GM23338 (cell line): ENCODE results near the gene HRAS. TPM values are rescaled to one million over a fixed set of nuclear protein-coding genes. Genes with fewer than 3 reads are reported as not detected.

ENCODE experiments used
- ATAC-seq: fragments of 200-7000 bp; cut with Tn5 transposase; 3 replicates; pipeline ENCODE4 v1.9.1; 2020
- DNase-seq: peaks from one replicate; pipeline ENCODE4 v3.0.0-alpha.2; 2015; ENCODE audit warnings: low spot score
- H2AFZ ChIP-seq: fragments of 200-600 bp; sonication (generic); 2 replicates; pipeline ENCODE4 v1.8.0; 2016; ENCODE audit warnings: antibody characterized with exemption, mild to moderate bottlenecking, moderate library complexity
- H3F3A ChIP-seq: fragments of 200-600 bp; sonication (generic); replicated peaks from 2 replicates; pipeline ENCODE4 v1.8.0; 2017; ENCODE audit warnings: antibody characterized with exemption, mixed run types, low read depth
- H3K27ac ChIP-seq: fragments of 200-600 bp; sonication (generic); 2 replicates; pipeline ENCODE4 v1.6.1; 2016; ENCODE audit warnings: low read depth
- H3K27me3 ChIP-seq: fragments of 200-600 bp; sonication (generic); 2 replicates; pipeline ENCODE4 v1.8.0; 2016; ENCODE audit warnings: mild to moderate bottlenecking, mixed run types, moderate library complexity; ENCODE audit not compliant: insufficient read depth
- H3K36me3 ChIP-seq: fragments of 200-600 bp; sonication (generic); 2 replicates; pipeline ENCODE4 v1.8.0; 2016; ENCODE audit warnings: mild to moderate bottlenecking; ENCODE audit not compliant: insufficient read depth
- H3K4me1 ChIP-seq: fragments of 200-600 bp; sonication (generic); 2 replicates; pipeline ENCODE4 v1.8.0; 2016; ENCODE audit warnings: mild to moderate bottlenecking, moderate library complexity; ENCODE audit not compliant: insufficient read depth
- H3K4me2 ChIP-seq: fragments of 200-600 bp; sonication (generic); 2 replicates; pipeline ENCODE4 v1.7.1; 2017; ENCODE audit warnings: mixed run types
- H3K4me3 ChIP-seq: fragments of 200-600 bp; sonication (generic); 2 replicates; pipeline ENCODE4 v1.6.1; 2016; ENCODE audit warnings: mixed run types
- H3K79me2 ChIP-seq: fragments of 200-600 bp; sonication (generic); replicated peaks from 2 replicates; pipeline ENCODE4 v1.8.0; 2017; ENCODE audit warnings: mild to moderate bottlenecking; ENCODE audit not compliant: insufficient read depth
- H3K9me2 ChIP-seq: fragments of 200-600 bp; sonication (generic); 2 replicates; pipeline ENCODE4 v1.8.0; 2017; ENCODE audit not compliant: insufficient read depth
- H4K20me1 ChIP-seq: fragments of 200-600 bp; sonication (generic); replicated peaks from 2 replicates; pipeline ENCODE4 v1.8.0; 2017; ENCODE audit warnings: mild to moderate bottlenecking; ENCODE audit not compliant: insufficient read depth
- H3K27ac Mint-ChIP-seq: 2 replicates; pipeline ENCODE4 v1.8.0; 2020; ENCODE audit warnings: inconsistent platforms, mild to moderate bottlenecking, moderate library complexity, mixed read lengths
- H3K27me3 Mint-ChIP-seq: 3 replicates; pipeline ENCODE4 v1.8.0; 2022; ENCODE audit warnings: low read depth, mild to moderate bottlenecking, moderate library complexity, mixed read lengths, inconsistent platforms; ENCODE audit not compliant: insufficient read depth, poor library complexity
- H3K36me3 Mint-ChIP-seq: 3 replicates; pipeline ENCODE4 v1.8.0; 2021; ENCODE audit warnings: low read depth, mild to moderate bottlenecking, inconsistent platforms, moderate library complexity, mixed read lengths
- H3K4me1 Mint-ChIP-seq: 3 replicates; pipeline ENCODE4 v1.8.0; 2020; ENCODE audit warnings: mild to moderate bottlenecking, inconsistent platforms, mixed read lengths
- H3K4me3 Mint-ChIP-seq: 3 replicates; pipeline ENCODE4 v1.8.0; 2021; ENCODE audit warnings: moderate library complexity, mild to moderate bottlenecking, inconsistent platforms, mixed read lengths
- H3K9me3 Mint-ChIP-seq: 3 replicates; pipeline ENCODE4 v1.8.0; 2020; ENCODE audit warnings: moderate library complexity, mild to moderate bottlenecking, inconsistent platforms, mixed read lengths
- CREB1 ChIP-seq: fragments of 250-450 bp; sonication (Bioruptor Pico); IDR thresholded peaks from 2 replicates; pipeline ENCODE4 v1.5.0; 2020; ENCODE audit warnings: low read depth, mild to moderate bottlenecking, moderate library complexity
- EZH2 ChIP-seq: fragments of 200-600 bp; sonication (generic); IDR thresholded peaks from one replicate; pipeline ENCODE4 v1.8.0; 2017; ENCODE audit warnings: antibody characterized with exemption, mild to moderate bottlenecking, low read depth; ENCODE audit not compliant: unreplicated experiment
- EZH2phosphoT487 ChIP-seq: fragments of 200-600 bp; sonication (generic); IDR thresholded peaks from one replicate; pipeline ENCODE4 v1.8.1; 2018; ENCODE audit warnings: antibody characterized with exemption; ENCODE audit not compliant: unreplicated experiment
- JUNB ChIP-seq: IDR thresholded peaks from one replicate; pipeline ENCODE4 v1.6.1; 2016; ENCODE audit warnings: antibody characterized with exemption; ENCODE audit not compliant: unreplicated experiment
- NANOG ChIP-seq: IDR thresholded peaks from 2 replicates; pipeline ENCODE4 v1.6.1; 2016; ENCODE audit warnings: antibody characterized with exemption, borderline replicate concordance
- REST ChIP-seq: IDR thresholded peaks from one replicate; pipeline ENCODE4 v1.6.1; 2018; ENCODE audit warnings: antibody characterized with exemption; ENCODE audit not compliant: unreplicated experiment
- STAT1 ChIP-seq: IDR thresholded peaks from one replicate; pipeline ENCODE4 v1.6.1; 2016; ENCODE audit warnings: antibody characterized with exemption; ENCODE audit not compliant: unreplicated experiment
- ZNF114 ChIP-seq: fragments of 250-450 bp; sonication (Bioruptor Pico); IDR thresholded peaks from 2 replicates; pipeline ENCODE4 v1.5.0; 2020; ENCODE audit warnings: mild to moderate bottlenecking, moderate library complexity
- ZNF331 ChIP-seq: fragments of 250-450 bp; sonication (Bioruptor Pico); IDR thresholded peaks from 2 replicates; pipeline ENCODE4 v1.5.0; 2020; ENCODE audit warnings: low read depth, mild to moderate bottlenecking, moderate library complexity
- polyA plus RNA-seq: library from polyadenylated mRNA; unstranded; fragments of >200 nt; fragmentation: Nextera tagmentation; extraction: Ambion mirVana; gene quantifications from 2 replicates; pipeline ENCODE4 v1.2.1, GENCODE V29; 2016
- total RNA-seq: library from RNA; depleted of rRNA; stranded (reverse); fragments of >200 nt; shearing (Covaris generic); gene quantifications from 2 replicates; pipeline ENCODE4 v1.2.3, GENCODE V29; 2014
- TF ChIP-seq, protein P1 (sequence below): IDR thresholded peaks from 2 replicates; pipeline ENCODE4 v1.6.1; 2016; ENCODE audit warnings: antibody characterized with exemption
- TF ChIP-seq, protein P2 (sequence below), 2 experiments: fragments of 200-600 bp in 1 of 2; sonication (generic) in 1 of 2; conservative IDR thresholded peaks; 2 replicates each; pipeline versions ENCODE4 v1.5.1 to v1.6.1; 2016 to 2017; ENCODE audit warnings: antibody characterized with exemption in 2 of 2, low read depth in 2 of 2, mild to moderate bottlenecking in 2 of 2, moderate library complexity in 1 of 2
- TF ChIP-seq, protein P3 (sequence below): fragments of 250-450 bp; sonication (Bioruptor Pico); IDR thresholded peaks from 2 replicates; pipeline ENCODE4 v1.5.0; 2020; ENCODE audit warnings: mild to moderate bottlenecking, moderate library complexity

HRAS gene
- total and polyA plus RNA-seq, 2 experiments from 2014 or later = 37.9 to 48.7 TPM

DNA sequence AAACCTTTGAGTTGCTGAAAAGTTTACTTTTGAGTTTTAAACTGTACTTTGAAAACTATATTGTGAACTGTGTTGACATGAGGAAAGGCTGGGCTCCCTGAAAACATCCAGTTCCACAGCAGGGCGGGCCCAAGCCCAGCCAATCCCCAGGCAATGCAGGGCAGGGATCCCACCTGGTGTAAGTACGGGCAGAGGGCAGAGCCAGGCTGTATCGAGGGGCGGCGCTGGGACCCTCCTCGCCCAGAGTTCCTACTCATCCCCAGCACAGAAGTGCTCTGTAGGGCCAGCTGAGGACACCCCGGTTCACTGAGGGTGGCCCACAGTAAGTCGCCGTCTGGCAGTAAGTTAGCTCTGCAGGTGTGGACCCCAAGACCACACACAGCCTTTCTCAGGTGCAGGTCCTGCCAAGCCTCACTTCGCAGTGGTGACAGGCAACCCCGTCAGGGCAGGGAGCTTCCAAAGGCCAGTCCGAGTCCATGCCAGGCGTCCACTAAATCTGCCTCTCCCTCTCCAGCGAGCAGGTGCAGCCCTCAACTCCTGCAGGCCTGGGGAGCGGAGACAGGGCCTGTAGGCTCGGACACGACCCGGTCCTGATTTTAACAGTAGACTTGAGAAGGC is 31.7 kb upstream of the HRAS start:
- Mint-ChIP-seq H3K27me3 (peaks cover 21% of the 10 kb centered on the region), H3K4me3 (peak overlapping the region; percentile 75), H3K36me3 (no peaks in the 10 kb centered on the region; the same call in 2 of the 3 replicates), H3K4me1 (peaks cover 11% of the 10 kb centered on the region), H3K9me3 (no peaks in the 10 kb centered on the region), H3K27ac (no peak overlapping the region)
- Histone ChIP-seq H3K36me3 (no peaks in the 10 kb centered on the region), H4K20me1 (peaks cover 5% of the 10 kb centered on the region), H3K4me3 (peak overlapping the region; percentile 59), H3K9me2 (no peaks in the 10 kb centered on the region), H3K27me3 (peaks cover 11% of the 10 kb centered on the region; the same call in 1 of the 2 replicates), H3K79me2 (no peaks in the 10 kb centered on the region), H2AFZ (no peak overlapping the region), H3F3A (peaks cover 3% of the 10 kb centered on the region), H3K27ac (no peak overlapping the region), H3K4me1 (peaks cover 20% of the 10 kb centered on the region; the same call in 1 of the 2 replicates), H3K4me2 (peak overlapping the region; percentile 81)
- no peak for ATAC-seq
- no peak for TF ChIP-seq NANOG
- TF ChIP-seq EZH2 = no peak
- no peak for TF ChIP-seq EZH2phosphoT487
- TF ChIP-seq, protein P1, sequence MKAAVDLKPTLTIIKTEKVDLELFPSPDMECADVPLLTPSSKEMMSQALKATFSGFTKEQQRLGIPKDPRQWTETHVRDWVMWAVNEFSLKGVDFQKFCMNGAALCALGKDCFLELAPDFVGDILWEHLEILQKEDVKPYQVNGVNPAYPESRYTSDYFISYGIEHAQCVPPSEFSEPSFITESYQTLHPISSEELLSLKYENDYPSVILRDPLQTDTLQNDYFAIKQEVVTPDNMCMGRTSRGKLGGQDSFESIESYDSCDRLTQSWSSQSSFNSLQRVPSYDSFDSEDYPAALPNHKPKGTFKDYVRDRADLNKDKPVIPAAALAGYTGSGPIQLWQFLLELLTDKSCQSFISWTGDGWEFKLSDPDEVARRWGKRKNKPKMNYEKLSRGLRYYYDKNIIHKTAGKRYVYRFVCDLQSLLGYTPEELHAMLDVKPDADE = no peak
- TF ChIP-seq ZNF114 (CRISPR knock-in tag) = no peak
- no peak for TF ChIP-seq ZNF331 (CRISPR knock-in tag)
- TF ChIP-seq, protein P2, sequence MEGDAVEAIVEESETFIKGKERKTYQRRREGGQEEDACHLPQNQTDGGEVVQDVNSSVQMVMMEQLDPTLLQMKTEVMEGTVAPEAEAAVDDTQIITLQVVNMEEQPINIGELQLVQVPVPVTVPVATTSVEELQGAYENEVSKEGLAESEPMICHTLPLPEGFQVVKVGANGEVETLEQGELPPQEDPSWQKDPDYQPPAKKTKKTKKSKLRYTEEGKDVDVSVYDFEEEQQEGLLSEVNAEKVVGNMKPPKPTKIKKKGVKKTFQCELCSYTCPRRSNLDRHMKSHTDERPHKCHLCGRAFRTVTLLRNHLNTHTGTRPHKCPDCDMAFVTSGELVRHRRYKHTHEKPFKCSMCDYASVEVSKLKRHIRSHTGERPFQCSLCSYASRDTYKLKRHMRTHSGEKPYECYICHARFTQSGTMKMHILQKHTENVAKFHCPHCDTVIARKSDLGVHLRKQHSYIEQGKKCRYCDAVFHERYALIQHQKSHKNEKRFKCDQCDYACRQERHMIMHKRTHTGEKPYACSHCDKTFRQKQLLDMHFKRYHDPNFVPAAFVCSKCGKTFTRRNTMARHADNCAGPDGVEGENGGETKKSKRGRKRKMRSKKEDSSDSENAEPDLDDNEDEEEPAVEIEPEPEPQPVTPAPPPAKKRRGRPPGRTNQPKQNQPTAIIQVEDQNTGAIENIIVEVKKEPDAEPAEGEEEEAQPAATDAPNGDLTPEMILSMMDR (conservative IDR thresholded peaks at IDR 0.05; ENCODE audit: low read depth in 2 of 2) = no peak
- TF ChIP-seq CREB1 = no peak
- TF ChIP-seq STAT1 = no peak
- TF ChIP-seq REST = no peak
- TF ChIP-seq, protein P3, sequence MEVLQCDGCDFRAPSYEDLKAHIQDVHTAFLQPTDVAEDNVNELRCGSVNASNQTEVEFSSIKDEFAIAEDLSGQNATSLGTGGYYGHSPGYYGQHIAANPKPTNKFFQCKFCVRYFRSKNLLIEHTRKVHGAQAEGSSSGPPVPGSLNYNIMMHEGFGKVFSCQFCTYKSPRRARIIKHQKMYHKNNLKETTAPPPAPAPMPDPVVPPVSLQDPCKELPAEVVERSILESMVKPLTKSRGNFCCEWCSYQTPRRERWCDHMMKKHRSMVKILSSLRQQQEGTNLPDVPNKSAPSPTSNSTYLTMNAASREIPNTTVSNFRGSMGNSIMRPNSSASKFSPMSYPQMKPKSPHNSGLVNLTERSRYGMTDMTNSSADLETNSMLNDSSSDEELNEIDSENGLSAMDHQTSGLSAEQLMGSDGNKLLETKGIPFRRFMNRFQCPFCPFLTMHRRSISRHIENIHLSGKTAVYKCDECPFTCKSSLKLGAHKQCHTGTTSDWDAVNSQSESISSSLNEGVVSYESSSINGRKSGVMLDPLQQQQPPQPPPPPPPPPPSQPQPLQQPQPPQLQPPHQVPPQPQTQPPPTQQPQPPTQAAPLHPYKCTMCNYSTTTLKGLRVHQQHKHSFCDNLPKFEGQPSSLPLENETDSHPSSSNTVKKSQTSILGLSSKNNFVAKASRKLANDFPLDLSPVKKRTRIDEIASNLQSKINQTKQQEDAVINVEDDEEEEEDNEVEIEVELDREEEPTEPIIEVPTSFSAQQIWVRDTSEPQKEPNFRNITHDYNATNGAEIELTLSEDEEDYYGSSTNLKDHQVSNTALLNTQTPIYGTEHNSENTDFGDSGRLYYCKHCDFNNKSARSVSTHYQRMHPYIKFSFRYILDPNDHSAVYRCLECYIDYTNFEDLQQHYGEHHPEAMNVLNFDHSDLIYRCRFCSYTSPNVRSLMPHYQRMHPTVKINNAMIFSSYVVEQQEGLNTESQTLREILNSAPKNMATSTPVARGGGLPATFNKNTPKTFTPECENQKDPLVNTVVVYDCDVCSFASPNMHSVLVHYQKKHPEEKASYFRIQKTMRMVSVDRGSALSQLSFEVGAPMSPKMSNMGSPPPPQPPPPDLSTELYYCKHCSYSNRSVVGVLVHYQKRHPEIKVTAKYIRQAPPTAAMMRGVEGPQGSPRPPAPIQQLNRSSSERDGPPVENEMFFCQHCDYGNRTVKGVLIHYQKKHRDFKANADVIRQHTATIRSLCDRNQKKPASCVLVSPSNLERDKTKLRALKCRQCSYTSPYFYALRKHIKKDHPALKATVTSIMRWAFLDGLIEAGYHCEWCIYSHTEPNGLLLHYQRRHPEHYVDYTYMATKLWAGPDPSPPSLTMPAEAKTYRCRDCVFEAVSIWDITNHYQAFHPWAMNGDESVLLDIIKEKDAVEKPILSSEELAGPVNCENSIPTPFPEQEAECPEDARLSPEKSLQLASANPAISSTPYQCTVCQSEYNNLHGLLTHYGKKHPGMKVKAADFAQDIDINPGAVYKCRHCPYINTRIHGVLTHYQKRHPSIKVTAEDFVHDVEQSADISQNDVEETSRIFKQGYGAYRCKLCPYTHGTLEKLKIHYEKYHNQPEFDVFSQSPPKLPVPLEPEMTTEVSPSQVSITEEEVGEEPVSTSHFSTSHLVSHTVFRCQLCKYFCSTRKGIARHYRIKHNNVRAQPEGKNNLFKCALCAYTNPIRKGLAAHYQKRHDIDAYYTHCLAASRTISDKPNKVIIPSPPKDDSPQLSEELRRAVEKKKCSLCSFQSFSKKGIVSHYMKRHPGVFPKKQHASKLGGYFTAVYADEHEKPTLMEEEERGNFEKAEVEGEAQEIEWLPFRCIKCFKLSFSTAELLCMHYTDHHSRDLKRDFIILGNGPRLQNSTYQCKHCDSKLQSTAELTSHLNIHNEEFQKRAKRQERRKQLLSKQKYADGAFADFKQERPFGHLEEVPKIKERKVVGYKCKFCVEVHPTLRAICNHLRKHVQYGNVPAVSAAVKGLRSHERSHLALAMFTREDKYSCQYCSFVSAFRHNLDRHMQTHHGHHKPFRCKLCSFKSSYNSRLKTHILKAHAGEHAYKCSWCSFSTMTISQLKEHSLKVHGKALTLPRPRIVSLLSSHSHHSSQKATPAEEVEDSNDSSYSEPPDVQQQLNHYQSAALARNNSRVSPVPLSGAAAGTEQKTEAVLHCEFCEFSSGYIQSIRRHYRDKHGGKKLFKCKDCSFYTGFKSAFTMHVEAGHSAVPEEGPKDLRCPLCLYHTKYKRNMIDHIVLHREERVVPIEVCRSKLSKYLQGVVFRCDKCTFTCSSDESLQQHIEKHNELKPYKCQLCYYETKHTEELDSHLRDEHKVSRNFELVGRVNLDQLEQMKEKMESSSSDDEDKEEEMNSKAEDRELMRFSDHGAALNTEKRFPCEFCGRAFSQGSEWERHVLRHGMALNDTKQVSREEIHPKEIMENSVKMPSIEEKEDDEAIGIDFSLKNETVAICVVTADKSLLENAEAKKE (CRISPR knock-in tag) = no peak
- TF ChIP-seq JUNB = no peak
- DNase-seq = no peak
